Measurements from ENCODE around the gene UXT. TPM values are rescaled to one million over a fixed set of nuclear protein-coding genes. Genes with fewer than 3 reads are reported as not detected.
"Not testable (repeated sequence)": the region's sequence is repeated elsewhere in the genome, so short reads cannot be mapped to it uniquely, and the experiment has no call there.

UXT gene
- total RNA-seq, 1 donor from 2014 or later: 164 TPM

- DNase-seq (ENCODE audit: low read depth in 2 of 2): no peak
Measured at GRCh38 chrX:47618923-47619485, 40.0 kb downstream of the UXT start.

DNA sequence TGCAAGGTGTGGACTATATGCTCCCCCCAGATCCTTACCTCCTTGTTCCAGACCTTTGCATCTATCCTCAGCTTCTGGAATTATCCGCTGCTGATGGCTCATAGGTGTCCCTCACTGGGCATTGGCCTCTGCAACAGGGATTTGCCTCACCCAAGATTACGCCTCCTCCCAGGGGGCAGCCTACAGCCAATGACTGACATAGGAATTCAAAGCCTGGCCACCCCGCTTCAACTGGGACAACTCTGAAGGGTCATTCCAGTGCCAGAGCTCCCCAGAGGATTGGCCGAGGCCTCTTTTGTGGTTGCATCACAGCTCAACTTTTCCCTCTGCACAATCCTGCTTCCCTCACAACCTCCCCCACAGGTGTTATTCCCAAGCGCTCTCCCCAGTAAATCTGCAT is 44.4 kb downstream of the UXT start:
- DNase-seq (ENCODE audit: low read depth in 2 of 2): no peak

DNA sequence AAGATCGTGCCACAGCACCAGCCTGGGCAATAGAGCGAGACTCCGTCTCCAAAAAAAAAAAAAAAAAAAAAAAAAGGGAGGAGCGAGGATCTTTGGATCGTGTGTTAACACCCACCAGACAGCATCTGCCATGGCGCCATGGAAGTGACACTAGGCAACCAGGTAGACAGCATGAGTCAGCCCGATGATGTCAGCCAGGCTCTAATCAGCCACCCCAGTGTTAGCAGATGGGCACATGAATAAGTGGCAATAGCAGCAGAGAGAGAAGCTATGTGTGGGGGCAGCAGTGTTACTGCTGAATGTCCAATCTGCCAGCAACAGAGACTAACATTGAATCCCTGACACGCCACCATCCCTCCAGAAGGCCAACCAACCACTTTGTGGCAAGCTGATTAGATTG is 45.9 kb downstream of the UXT start:
- DNase-seq (ENCODE audit: low read depth in 2 of 2): no peak

DNA sequence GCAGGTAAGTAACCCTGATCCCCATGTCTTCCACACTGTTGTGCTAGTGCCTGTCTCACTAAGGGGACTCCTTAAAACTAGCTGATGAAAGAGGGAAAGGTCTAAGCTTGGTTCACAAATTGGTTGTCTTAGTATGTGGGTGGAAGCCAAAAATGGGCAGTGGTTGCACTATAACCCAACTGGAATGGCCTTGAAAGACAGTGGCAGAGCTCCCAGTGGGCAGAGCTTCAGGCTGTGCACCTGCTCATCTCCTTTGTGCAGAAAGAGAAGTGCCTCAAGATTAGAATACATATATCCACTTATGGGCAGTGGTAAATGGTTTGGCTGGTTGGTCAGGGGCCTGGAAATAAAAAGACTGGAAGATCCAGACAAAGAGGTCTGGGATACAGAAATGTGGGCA is 46.6 kb downstream of the UXT start:
- no peak for DNase-seq (ENCODE audit: low read depth in 2 of 2)

DNA sequence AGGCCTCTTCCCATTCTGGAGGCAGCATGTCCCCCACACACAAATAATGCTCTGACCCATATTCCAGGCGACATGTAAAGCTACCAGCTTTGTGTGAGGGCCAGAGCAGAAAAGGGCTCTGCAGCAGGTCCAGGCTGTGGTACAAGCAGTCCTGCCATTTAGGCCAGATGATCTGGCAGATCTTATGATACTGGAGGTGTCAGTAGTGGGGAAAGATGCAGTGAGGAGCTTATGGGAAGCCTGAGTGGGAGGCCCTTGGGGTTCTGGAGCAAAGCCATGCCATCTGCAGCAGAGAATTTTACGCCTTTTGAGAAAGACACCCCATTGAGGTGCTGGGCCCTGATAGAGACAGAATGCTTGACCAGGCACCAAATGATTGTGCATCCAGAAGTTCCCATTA is 47.1 kb downstream of the UXT start:
- no peak for DNase-seq (ENCODE audit: low read depth in 2 of 2)

DNA sequence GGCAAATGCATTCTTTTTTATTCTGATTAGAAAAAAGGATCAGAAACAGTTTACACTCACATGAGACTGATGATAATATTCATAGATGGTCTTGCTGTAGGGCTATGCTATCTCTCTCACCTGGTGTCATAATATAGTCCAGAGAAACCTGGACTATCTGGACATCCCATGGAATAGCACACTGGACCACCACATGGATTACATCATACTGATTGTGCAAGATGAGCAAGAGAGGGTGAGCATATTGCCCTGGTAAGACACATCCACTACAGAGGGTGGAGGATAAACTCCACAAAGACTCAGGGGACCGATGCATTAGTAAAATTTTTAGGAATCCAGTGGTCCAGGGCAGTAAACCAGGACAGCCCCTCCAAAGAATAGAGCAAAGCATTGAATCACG is 47.5 kb downstream of the UXT start:
- no peak for DNase-seq (ENCODE audit: low read depth in 2 of 2)

DNA sequence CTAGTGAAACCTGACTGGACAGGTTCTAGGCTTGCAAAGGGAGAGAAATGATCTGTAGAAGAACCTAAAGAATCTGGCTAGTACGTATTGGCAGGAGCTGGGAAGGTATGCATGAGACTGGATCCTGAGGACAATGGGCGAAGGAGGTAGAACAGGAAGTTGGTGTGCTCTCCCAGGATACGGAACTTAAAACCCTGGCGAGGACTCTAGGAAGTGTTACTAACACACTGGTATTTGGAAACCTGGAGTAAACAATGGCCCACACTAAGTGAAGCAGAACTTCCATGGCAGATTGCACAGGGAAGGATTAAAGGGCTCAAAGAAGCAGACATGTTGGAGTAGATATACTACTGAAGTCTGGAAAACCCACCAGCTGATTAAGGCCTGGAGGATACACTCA is 48.5 kb downstream of the UXT start:
- DNase-seq (ENCODE audit: low read depth in 2 of 2): peak in 1 of 2 donors; percentile 11

DNA sequence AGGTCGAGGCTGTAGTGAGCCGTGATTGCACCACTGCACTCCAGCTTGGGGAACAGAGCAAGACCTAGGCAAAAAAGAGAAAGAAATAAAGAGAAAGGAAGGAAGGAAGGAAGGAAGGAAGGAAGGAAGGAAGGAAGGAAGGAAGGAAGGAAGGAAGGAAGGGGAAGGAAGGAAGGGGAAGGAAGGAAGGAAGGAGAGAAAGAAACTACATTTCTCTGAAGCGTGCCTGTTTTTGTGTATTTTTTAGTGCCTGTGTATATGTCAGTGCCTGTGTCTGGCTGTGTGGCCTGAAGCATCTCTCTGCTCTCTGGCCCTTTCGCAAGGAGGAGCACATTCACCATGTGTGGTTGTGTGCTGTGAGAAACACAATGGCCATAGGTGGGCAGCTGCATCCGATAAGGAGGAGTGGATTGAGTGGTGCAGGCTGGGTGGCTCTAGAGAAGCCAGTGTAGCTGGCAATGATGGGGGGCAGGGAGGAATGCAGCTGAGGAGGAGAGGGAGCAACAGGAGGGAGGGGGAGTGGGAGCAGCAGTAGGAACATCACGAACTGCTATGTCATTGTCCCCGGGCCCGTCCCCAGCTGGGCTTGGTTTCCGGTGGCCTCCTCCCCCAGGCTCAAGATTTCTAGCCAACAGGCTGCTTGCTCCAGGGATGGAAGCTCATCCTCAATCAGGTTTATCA is 50.7 kb downstream of the UXT start:
- DNase-seq (ENCODE audit: low read depth in 2 of 2): no peak

GRCh38 chrX:47607091-47607490 is 51.9 kb downstream of the UXT start:
- DNase-seq (ENCODE audit: low read depth in 2 of 2): no peak

DNA sequence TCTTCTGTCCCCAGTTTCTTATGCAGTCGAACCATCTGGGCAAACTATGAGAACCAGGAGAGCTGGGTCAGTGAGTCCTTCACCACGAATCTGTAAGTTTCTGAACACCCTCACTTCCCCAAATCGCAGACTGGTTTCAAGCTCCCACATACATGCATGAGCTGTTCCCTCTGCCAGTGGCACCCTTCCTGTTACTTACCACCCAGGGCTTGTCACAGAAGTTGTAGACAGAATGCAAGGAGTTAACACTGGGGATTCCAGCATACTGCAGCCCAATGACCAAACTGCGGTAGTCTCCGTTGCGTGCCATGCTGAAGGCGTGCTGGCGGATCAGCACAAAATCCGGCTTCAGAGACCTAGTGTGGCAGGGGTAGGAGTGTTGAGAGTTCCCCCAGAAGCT is 54.0 kb downstream of the UXT start:
- DNase-seq (ENCODE audit: low read depth in 2 of 2): no peak

- DNase-seq (ENCODE audit: low read depth in 2 of 2): not testable (repeated sequence)
Measured at GRCh38 chrX:47603125-47603524, 55.9 kb downstream of the UXT start.

Other genes with a start within 250 kb of the UXT start
- 5.2 and 5.8 TPM in 2 replicates for gene ZNF41, start 176.0 kb downstream of the UXT start, total RNA-seq
- gene ARAF, start 98.0 kb downstream of the UXT start, total RNA-seq: 7.4 and 12.9 TPM in 2 replicates
- 74.8 and 80.8 TPM in 2 replicates for gene TIMP1, start 76.7 kb downstream of the UXT start, total RNA-seq
- gene SYN1, start 39.3 kb downstream of the UXT start, total RNA-seq: under 0.01 TPM in 1 of 2 replicates, not detected in the other
- gene CFP, start 29.2 kb downstream of the UXT start, total RNA-seq: under 0.01 and 0.22 TPM in 2 replicates
- 7.4 and 10.9 TPM in 2 replicates for gene ELK1, start 8.6 kb downstream of the UXT start, total RNA-seq
- gene ZNF81, start 177.7 kb upstream of the UXT start, total RNA-seq: 2.6 and 4.4 TPM in 2 replicates